Measurements from ENCODE around the gene CCL25.

Gene CCL25

GRCh38 chr19:8109890-8110662, 57.5 kb downstream of the CCL25 start:
- Histone ChIP-seq H3K9me3 (ENCODE audit: control insufficient read depth, low read length) (no peaks in the 10 kb centered on the region), H3K9ac (ENCODE audit: low read length) (no peak overlapping the region), H3K4me3 (ENCODE audit: low read length) (no peak overlapping the region), H3K36me3 (ENCODE audit: control insufficient read depth, insufficient read depth, low read length) (no peaks in the 10 kb centered on the region), H3K27me3 (ENCODE audit: control insufficient read depth, insufficient read depth, low read length) (no peaks in the 10 kb centered on the region), H3K4me1 (ENCODE audit: control insufficient read depth, insufficient read depth, low read length) (no peaks in the 10 kb centered on the region)

GRCh38 chr19:8110931-8111330, 58.4 kb downstream of the CCL25 start:
- no peaks in the 10 kb centered on the region for H3K4me1 ChIP-seq (ENCODE audit: control insufficient read depth, insufficient read depth, low read length)
- H3K27me3 ChIP-seq (ENCODE audit: control insufficient read depth, insufficient read depth, low read length) = no peaks in the 10 kb centered on the region
- no peaks in the 10 kb centered on the region for H3K9me3 ChIP-seq (ENCODE audit: control insufficient read depth, low read length)
- H3K36me3 ChIP-seq (ENCODE audit: control insufficient read depth, insufficient read depth, low read length) = no peaks in the 10 kb centered on the region
- no peak overlapping the region for H3K4me3 ChIP-seq (ENCODE audit: low read length)
- H3K9ac ChIP-seq (ENCODE audit: low read length) = no peak overlapping the region

DNA sequence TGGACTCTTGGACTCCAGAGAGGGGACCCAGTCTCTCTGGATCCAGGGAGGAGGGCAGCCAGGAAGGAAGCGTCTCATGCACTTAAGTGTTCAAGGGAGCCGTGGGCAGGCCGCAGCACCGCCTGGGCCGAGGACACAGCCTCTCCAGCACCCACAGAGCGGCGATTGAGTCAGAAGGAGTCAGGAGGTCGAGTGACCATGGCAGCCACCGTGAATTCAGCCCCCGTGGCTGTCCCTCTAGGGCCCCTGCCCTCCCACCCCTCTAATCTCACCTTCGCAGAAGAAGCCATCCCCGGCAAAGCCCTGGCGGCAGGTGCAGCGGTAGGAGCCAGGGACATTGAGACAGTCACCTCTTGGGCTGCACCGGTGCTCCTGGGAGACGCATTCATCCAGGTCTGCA, 58.8 kb downstream of the CCL25 start:
- Histone ChIP-seq H3K4me1 (ENCODE audit: control insufficient read depth, insufficient read depth, low read length) (no peaks in the 10 kb centered on the region), H3K9ac (ENCODE audit: low read length) (no peak overlapping the region), H3K27me3 (ENCODE audit: control insufficient read depth, insufficient read depth, low read length) (no peaks in the 10 kb centered on the region), H3K36me3 (ENCODE audit: control insufficient read depth, insufficient read depth, low read length) (no peaks in the 10 kb centered on the region), H3K9me3 (ENCODE audit: control insufficient read depth, low read length) (no peaks in the 10 kb centered on the region), H3K4me3 (ENCODE audit: low read length) (no peak overlapping the region)
